OCI-LY7 (cell line): ENCODE data around the gene IFT43.

Source experiments
- EZH2phosphoT487 ChIP-seq: fragments of 200-600 bp; sonication (generic); IDR thresholded peaks from 2 replicates; pipeline ENCODE4 v1.6.1; 2018; ENCODE audit warnings: low read depth, borderline replicate concordance, mild to moderate bottlenecking, mixed run types, antibody characterized with exemption, low read length, moderate library complexity, mixed read lengths
- TF ChIP-seq, protein P1 (sequence below): fragments of 200-600 bp; sonication (generic); conservative IDR thresholded peaks from 2 replicates; pipeline ENCODE4 v1.5.1; 2014; ENCODE audit warnings: mild to moderate bottlenecking, antibody characterized with exemption, low read length, moderate library complexity, mixed read lengths

DNA sequence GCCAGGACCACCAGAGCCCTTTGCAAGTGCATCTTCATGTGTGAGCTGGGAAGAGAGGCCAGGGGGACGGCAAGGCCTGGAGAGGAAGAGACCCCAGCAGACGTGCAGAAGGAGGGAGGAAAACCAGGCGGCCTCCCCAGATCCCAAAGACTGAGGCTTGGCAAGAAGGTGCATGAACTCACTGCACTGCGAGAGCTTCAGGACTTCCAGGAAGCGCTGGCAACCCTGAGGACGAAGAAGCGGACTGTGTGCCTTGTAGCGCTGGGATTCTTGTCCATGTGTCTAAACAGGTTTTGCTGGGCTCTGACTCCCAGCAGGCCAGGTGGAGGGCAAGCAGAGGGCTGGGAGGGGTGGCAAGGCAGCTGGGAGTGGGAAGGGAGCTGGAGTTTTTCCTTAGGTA, 4.7 kb upstream of the IFT43 start:
- TF ChIP-seq, protein P1, sequence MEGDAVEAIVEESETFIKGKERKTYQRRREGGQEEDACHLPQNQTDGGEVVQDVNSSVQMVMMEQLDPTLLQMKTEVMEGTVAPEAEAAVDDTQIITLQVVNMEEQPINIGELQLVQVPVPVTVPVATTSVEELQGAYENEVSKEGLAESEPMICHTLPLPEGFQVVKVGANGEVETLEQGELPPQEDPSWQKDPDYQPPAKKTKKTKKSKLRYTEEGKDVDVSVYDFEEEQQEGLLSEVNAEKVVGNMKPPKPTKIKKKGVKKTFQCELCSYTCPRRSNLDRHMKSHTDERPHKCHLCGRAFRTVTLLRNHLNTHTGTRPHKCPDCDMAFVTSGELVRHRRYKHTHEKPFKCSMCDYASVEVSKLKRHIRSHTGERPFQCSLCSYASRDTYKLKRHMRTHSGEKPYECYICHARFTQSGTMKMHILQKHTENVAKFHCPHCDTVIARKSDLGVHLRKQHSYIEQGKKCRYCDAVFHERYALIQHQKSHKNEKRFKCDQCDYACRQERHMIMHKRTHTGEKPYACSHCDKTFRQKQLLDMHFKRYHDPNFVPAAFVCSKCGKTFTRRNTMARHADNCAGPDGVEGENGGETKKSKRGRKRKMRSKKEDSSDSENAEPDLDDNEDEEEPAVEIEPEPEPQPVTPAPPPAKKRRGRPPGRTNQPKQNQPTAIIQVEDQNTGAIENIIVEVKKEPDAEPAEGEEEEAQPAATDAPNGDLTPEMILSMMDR = no peak
- no peak for TF ChIP-seq EZH2phosphoT487
